GM12891 (cell line): ENCODE results near the gene GAS1.

Experiments
- POLR2A ChIP-seq: IDR thresholded peaks from 2 replicates; pipeline ENCODE4 v1.6.1; 2011; ENCODE audit warnings: low read depth, low read length, control low read depth
- POLR2AphosphoS5 ChIP-seq: IDR thresholded peaks from 2 replicates; pipeline ENCODE4 v1.6.1; 2011; ENCODE audit warnings: low read depth, low read length, control low read depth
- SPI1 ChIP-seq: IDR thresholded peaks from 2 replicates; pipeline ENCODE4 v1.6.1; 2011; ENCODE audit warnings: low read depth, low read length, control low read depth
- TAF1 ChIP-seq: IDR thresholded peaks from 2 replicates; pipeline ENCODE4 v1.6.1; 2011; ENCODE audit warnings: low read depth, low read length, control low read depth

DNA sequence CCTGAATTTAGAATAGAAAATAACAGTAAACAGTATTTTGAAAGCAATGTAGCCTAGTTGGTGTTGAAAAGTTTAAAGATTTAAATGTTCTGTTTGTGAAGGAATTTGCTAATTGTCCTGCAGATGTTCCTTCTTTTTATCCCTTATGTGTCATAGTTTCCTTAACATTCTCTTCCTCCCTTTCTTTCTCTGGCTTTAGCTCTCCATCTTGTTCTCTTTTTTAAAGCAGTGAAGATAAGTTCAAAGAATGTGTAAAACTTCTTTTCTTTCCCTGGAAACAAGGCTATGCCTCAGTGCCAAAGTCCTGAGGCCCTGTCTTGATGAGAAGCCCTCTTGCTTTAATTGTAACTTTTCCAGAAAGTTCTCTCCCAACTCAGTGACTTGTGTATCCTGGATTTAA lies 24.4 kb upstream of the GAS1 start:
- TF ChIP-seq POLR2A (no peak), POLR2AphosphoS5 (no peak), SPI1 (no peak), TAF1 (no peak)
